Activated T-helper 2 cell treated with anti-CD3 and anti-CD28 coated beads, Interferon-gamma antibody, Interleukin-2, Interleukin-4, amounts not matched to agents 10 μg/mL and 5 μg/mL and 100 μg/mL, durations not matched to agents 14 hours and 24 hours and 36 hours (primary cell): Measurements from ENCODE around the gene CKAP2L. TPM values are rescaled to one million over a fixed set of nuclear protein-coding genes. Genes with fewer than 3 reads are reported as not detected.

Experiments used
- DNase-seq: peaks from one replicate; pipeline ENCODE4 v3.0.0; 2021; ENCODE audit warnings: low spot score
- H3K27ac Mint-ChIP-seq: one replicate; pipeline ENCODE4 v1.8.0; 2021; ENCODE audit warnings: mixed read lengths
- H3K27me3 Mint-ChIP-seq: one replicate; pipeline ENCODE4 v1.8.0; 2021; ENCODE audit warnings: low read depth, mixed read lengths
- H3K36me3 Mint-ChIP-seq: one replicate; pipeline ENCODE4 v1.8.0; 2021; ENCODE audit warnings: low read depth, mixed read lengths
- H3K4me1 Mint-ChIP-seq: one replicate; pipeline ENCODE4 v1.8.0; 2021; ENCODE audit warnings: low read depth, mixed read lengths
- H3K4me3 Mint-ChIP-seq: one replicate; pipeline ENCODE4 v1.8.0; 2021; ENCODE audit warnings: low read depth, mild to moderate bottlenecking, moderate library complexity, mixed read lengths
- H3K9me3 Mint-ChIP-seq: one replicate; pipeline ENCODE4 v1.8.0; 2021; ENCODE audit warnings: mixed read lengths
- intact Hi-C: fragments of 100-400 bp; cut with micrococcal nuclease; formaldehyde crosslinking; loops from one replicate; pipeline ENCODE4 v1.15.1; 2023
- total RNA-seq: library from RNA; stranded (reverse); gene quantifications from 2 replicates; pipeline ENCODE4 v1.2.3, GENCODE V29; 2022

The CKAP2L gene
- total RNA-seq, 1 donor from 2014 or later, result 24.4 TPM

GRCh38 chr2:112772322-112772721 lies 7.9 kb upstream of the CKAP2L start:
- DNase-seq, result no peak
- Mint-ChIP-seq H3K36me3 (peaks cover 20% of the 10 kb centered on the region), H3K27ac (no peak overlapping the region), H3K4me1 (peaks cover 29% of the 10 kb centered on the region), H3K4me3 (no peak overlapping the region), H3K9me3 (peaks cover 21% of the 10 kb centered on the region), H3K27me3 (peaks cover 25% of the 10 kb centered on the region)
- intact Hi-C loops, result loop anchor here (10.0 kb wide), 1 partner anchor 52 kb away; no protein-coding TSS in a partner anchor

GRCh38 chr2:112768432-112768831 lies 4.0 kb upstream of the CKAP2L start:
- Mint-ChIP-seq H3K9me3 (peaks cover 13% of the 10 kb centered on the region), H3K4me3 (no peak overlapping the region), H3K4me1 (peaks cover 31% of the 10 kb centered on the region), H3K27ac (no peak overlapping the region), H3K27me3 (peaks cover 12% of the 10 kb centered on the region), H3K36me3 (peaks cover 10% of the 10 kb centered on the region)
- DNase-seq, result no peak
- intact Hi-C loops, result no loop called here

- Mint-ChIP-seq H3K27ac (no peak overlapping the region), H3K27me3 (peaks cover 9% of the 10 kb centered on the region), H3K36me3 (peaks cover 14% of the 10 kb centered on the region), H3K4me1 (peaks cover 37% of the 10 kb centered on the region), H3K4me3 (no peak overlapping the region), H3K9me3 (peaks cover 13% of the 10 kb centered on the region)
- intact Hi-C loops, result no loop called here
- no peak for DNase-seq
Measured at GRCh38 chr2:112767693-112768330, 3.4 kb upstream of the CKAP2L start.

- Mint-ChIP-seq H3K36me3 (peaks cover 36% of the 10 kb centered on the region), H3K27me3 (no peaks in the 10 kb centered on the region), H3K9me3 (peaks cover 13% of the 10 kb centered on the region), H3K4me3 (peak overlapping the region; percentile 85), H3K4me1 (peaks cover 53% of the 10 kb centered on the region), H3K27ac (peak overlapping the region; percentile 96)
- no peak for DNase-seq
- intact Hi-C loops, result loop anchor here (2.0 kb wide), 1 partner anchor 16 kb away; no protein-coding TSS in a partner anchor
Measured at GRCh38 chr2:112765251-112765650, 842 bp upstream of the CKAP2L start.

- intact Hi-C loops, result no loop called here
- H3K27ac Mint-ChIP-seq, result no peak overlapping the region
- H3K36me3 Mint-ChIP-seq, result peaks cover 48% of the 10 kb centered on the region
- peaks cover 2% of the 10 kb centered on the region for H3K9me3 Mint-ChIP-seq
- peak overlapping the region; percentile 85 for H3K4me3 Mint-ChIP-seq
- H3K4me1 Mint-ChIP-seq, result peaks cover 47% of the 10 kb centered on the region
- DNase-seq, result no peak
- H3K27me3 Mint-ChIP-seq, result no peaks in the 10 kb centered on the region
Measured at GRCh38 chr2:112762276-112762675, 2.1 kb downstream of the CKAP2L start.

- Mint-ChIP-seq H3K4me3 (no peak overlapping the region), H3K27me3 (no peaks in the 10 kb centered on the region), H3K9me3 (no peaks in the 10 kb centered on the region), H3K4me1 (peaks cover 45% of the 10 kb centered on the region), H3K27ac (no peak overlapping the region), H3K36me3 (peaks cover 66% of the 10 kb centered on the region)
- no peak for DNase-seq
- intact Hi-C loops, result no loop called here
Measured at GRCh38 chr2:112760149-112760548, 4.3 kb downstream of the CKAP2L start.

GRCh38 chr2:112758711-112759110 lies 5.7 kb downstream of the CKAP2L start:
- intact Hi-C loops, result no loop called here
- peak overlapping the region; percentile 18 for H3K27ac Mint-ChIP-seq
- H3K9me3 Mint-ChIP-seq, result no peaks in the 10 kb centered on the region
- no peaks in the 10 kb centered on the region for H3K27me3 Mint-ChIP-seq
- no peak overlapping the region for H3K4me3 Mint-ChIP-seq
- H3K4me1 Mint-ChIP-seq, result peaks cover 48% of the 10 kb centered on the region
- no peak for DNase-seq
- peaks cover 78% of the 10 kb centered on the region for H3K36me3 Mint-ChIP-seq

GRCh38 chr2:112757265-112757664 lies 7.1 kb downstream of the CKAP2L start:
- no peak overlapping the region for H3K4me3 Mint-ChIP-seq
- H3K27me3 Mint-ChIP-seq, result no peaks in the 10 kb centered on the region
- H3K4me1 Mint-ChIP-seq, result peaks cover 39% of the 10 kb centered on the region

GRCh38 chr2:112756207-112756606 lies 8.2 kb downstream of the CKAP2L start:
- intact Hi-C loops, result no loop called here
- Mint-ChIP-seq H3K4me1 (peaks cover 35% of the 10 kb centered on the region), H3K27me3 (no peaks in the 10 kb centered on the region), H3K4me3 (no peak overlapping the region), H3K27ac (no peak overlapping the region), H3K9me3 (no peaks in the 10 kb centered on the region), H3K36me3 (peaks cover 78% of the 10 kb centered on the region)
- no peak for DNase-seq

More at GRCh38 chr2:112757265-112757664, 7.1 kb downstream of the CKAP2L start:
- peaks cover 80% of the 10 kb centered on the region for H3K36me3 Mint-ChIP-seq
- no peak overlapping the region for H3K27ac Mint-ChIP-seq
- intact Hi-C loops, result no loop called here
- DNase-seq, result no peak
- H3K9me3 Mint-ChIP-seq, result no peaks in the 10 kb centered on the region

- peaks cover 80% of the 10 kb centered on the region for H3K36me3 Mint-ChIP-seq
- no peaks in the 10 kb centered on the region for H3K27me3 Mint-ChIP-seq
- H3K27ac Mint-ChIP-seq, result no peak overlapping the region
- no peaks in the 10 kb centered on the region for H3K9me3 Mint-ChIP-seq
- H3K4me3 Mint-ChIP-seq, result no peak overlapping the region
- no peak for DNase-seq
- H3K4me1 Mint-ChIP-seq, result peaks cover 37% of the 10 kb centered on the region
- intact Hi-C loops, result no loop called here
Measured at GRCh38 chr2:112755444-112755843, 9.0 kb downstream of the CKAP2L start.

GRCh38 chr2:112754564-112754963 lies 9.8 kb downstream of the CKAP2L start:
- Mint-ChIP-seq H3K36me3 (peaks cover 88% of the 10 kb centered on the region), H3K4me1 (peaks cover 45% of the 10 kb centered on the region), H3K9me3 (no peaks in the 10 kb centered on the region), H3K27ac (no peak overlapping the region), H3K4me3 (no peak overlapping the region), H3K27me3 (no peaks in the 10 kb centered on the region)
- intact Hi-C loops, result no loop called here
- DNase-seq, result no peak

- peaks cover 77% of the 10 kb centered on the region for H3K36me3 Mint-ChIP-seq
- no peaks in the 10 kb centered on the region for H3K9me3 Mint-ChIP-seq
- H3K27me3 Mint-ChIP-seq, result no peaks in the 10 kb centered on the region
- H3K4me3 Mint-ChIP-seq, result no peak overlapping the region
- peaks cover 38% of the 10 kb centered on the region for H3K4me1 Mint-ChIP-seq
- DNase-seq, result no peak
- intact Hi-C loops, result no loop called here
- no peak overlapping the region for H3K27ac Mint-ChIP-seq
Measured at GRCh38 chr2:112752667-112753066, 11.7 kb downstream of the CKAP2L start.

GRCh38 chr2:112751451-112752197 lies 12.8 kb downstream of the CKAP2L start:
- H3K27me3 Mint-ChIP-seq, result no peaks in the 10 kb centered on the region
- H3K4me1 Mint-ChIP-seq, result peaks cover 40% of the 10 kb centered on the region
- H3K27ac Mint-ChIP-seq, result no peak overlapping the region
- peaks cover 77% of the 10 kb centered on the region for H3K36me3 Mint-ChIP-seq
- intact Hi-C loops, result no loop called here
- no peak for DNase-seq
- no peaks in the 10 kb centered on the region for H3K9me3 Mint-ChIP-seq
- no peak overlapping the region for H3K4me3 Mint-ChIP-seq
